Endothelial cell of umbilical vein (primary cell): ENCODE data around the gene HOXB6.

Source experiments
- CTCF ChIP-seq, 2 donors: IDR thresholded peaks; 1 replicate in 1 of 2; 2 replicates in 1 of 2; pipeline ENCODE4 v1.5.1; 2011; ENCODE audit warnings: low read length in 2 of 2, mild to moderate bottlenecking in 2 of 2, moderate library complexity in 2 of 2, control low read depth in 1 of 2, inconsistent platforms in 1 of 2, low read depth in 1 of 2; ENCODE audit not compliant: insufficient read depth in 1 of 2; ENCODE audit errors: extremely low read depth in 1 of 2
- EZH2 ChIP-seq: IDR thresholded peaks from 2 replicates; pipeline ENCODE4 v1.6.1; 2012; ENCODE audit warnings: borderline replicate concordance, low read depth, mild to moderate bottlenecking, moderate library complexity, low read length, inconsistent platforms; ENCODE audit not compliant: severe bottlenecking
- JUN ChIP-seq: IDR thresholded peaks from 2 replicates; pipeline ENCODE4 v1.6.1; 2011; ENCODE audit warnings: borderline replicate concordance, low read depth; ENCODE audit not compliant: insufficient read length, insufficient read depth
- MAX ChIP-seq: IDR thresholded peaks from 2 replicates; pipeline ENCODE4 v1.6.1; 2011; ENCODE audit not compliant: insufficient read depth, insufficient read length
- POLR2A ChIP-seq: IDR thresholded peaks from 2 replicates; pipeline ENCODE4 v1.6.1; 2012; ENCODE audit warnings: low read depth, mild to moderate bottlenecking, control low read depth, low read length
- POLR2AphosphoS5 ChIP-seq: IDR thresholded peaks from 2 replicates; pipeline ENCODE4 v1.6.1; 2012; ENCODE audit warnings: low read depth, mild to moderate bottlenecking, control low read depth, low read length, moderate library complexity; ENCODE audit not compliant: insufficient read depth

- no peak for TF ChIP-seq CTCF (IDR thresholded peaks at IDR 0.05; ENCODE audit: extremely low read depth in 1 of 2, insufficient read depth in 1 of 2, low read depth in 1 of 2, low read length in 2 of 2)
- TF ChIP-seq POLR2A = no peak
- TF ChIP-seq EZH2 = no peak
- TF ChIP-seq MAX = no peak
- TF ChIP-seq POLR2AphosphoS5 = peak; percentile 49
- no peak for TF ChIP-seq JUN
Measured at GRCh38 chr17:48587276-48588073, 17.3 kb downstream of the HOXB6 start.
